GM12878 (cell line): ENCODE measurements around the gene PRKCE. TPM values are rescaled to one million over a fixed set of nuclear protein-coding genes. Genes with fewer than 3 reads are reported as not detected.

Experiments
- ATAC-seq: fragments of 200-7000 bp; cut with Tn5 transposase; 3 replicates; pipeline ENCODE4 v1.9.1; 2020; ENCODE audit warnings: mild to moderate bottlenecking, moderate library complexity
- BruUV-seq: library from RNA; stranded (reverse); fragments of 400-500 nt; replicated peaks from 2 replicates; lab custom pipeline; 2021; lab: Mats Ljungman, UMichigan
- CTCF ChIA-PET: fragments of 300-600 bp; sonication (Branson Sonifier 250); formaldehyde crosslinking; extraction: SDS; loops from one replicate; lab custom pipeline; 2021; ENCODE audit warnings: inconsistent platforms; lab: Yijun Ruan, JAX
- POLR2A ChIA-PET: fragments of 350-600 bp; formaldehyde crosslinking; extraction: SDS; loops from one replicate; lab custom pipeline; 2021; ENCODE audit warnings: inconsistent platforms; lab: Charles Lee
- RAD21 ChIA-PET: fragments of 300-600 bp; sonication (Branson Sonifier 250); formaldehyde crosslinking; loops from one replicate; lab custom pipeline; 2023; ENCODE audit warnings: antibody characterized with exemption; ENCODE audit not compliant: unreplicated experiment; lab: Charles Lee
- SMC1A ChIA-PET: fragments of 300-600 bp; sonication (Branson Sonifier 250); formaldehyde crosslinking; loops from one replicate; lab custom pipeline; 2023; ENCODE audit not compliant: unreplicated experiment, uncharacterized antibody; lab: Charles Lee
- DNase-seq: peaks from one replicate; pipeline ENCODE4 v3.0.0-alpha.2; 2011; ENCODE audit warnings: low read depth, low spot score
- FAIRE-seq: peaks from 3 replicates; lab custom pipeline; 2011; peaks lifted over from hg19 to GRCh38; lab: Jason Lieb, UNC
- H2AFZ ChIP-seq: 2 replicates; pipeline ENCODE4 v1.6.0; 2011; ENCODE audit warnings: low read depth, low read length, control low read depth; ENCODE audit not compliant: control insufficient read depth
- H3K27ac ChIP-seq: 2 replicates; pipeline ENCODE4 v1.5.1; 2011; ENCODE audit warnings: control low read depth; ENCODE audit not compliant: control insufficient read depth, insufficient read depth
- H3K27me3 ChIP-seq, 2 experiments: replicated peaks in 1 of 2; 2 replicates each; pipeline versions ENCODE4 v1.6.0 to v1.6.1; 2011; ENCODE audit warnings: low read length in 1 of 2; ENCODE audit not compliant: control insufficient read depth in 2 of 2, insufficient read depth in 2 of 2
- H3K36me3 ChIP-seq, 2 experiments: 2 replicates each; pipeline ENCODE4 v1.5.1; 2011; ENCODE audit warnings: low read length in 1 of 2; ENCODE audit not compliant: control insufficient read depth in 2 of 2, insufficient read depth in 2 of 2
- H3K4me1 ChIP-seq: 2 replicates; pipeline ENCODE4 v1.6.1; 2011; ENCODE audit warnings: mild to moderate bottlenecking, low read length, moderate library complexity, mixed read lengths; ENCODE audit not compliant: control insufficient read depth, insufficient read depth
- H3K4me2 ChIP-seq: 2 replicates; pipeline ENCODE4 v1.6.0; 2011; ENCODE audit warnings: control low read depth; ENCODE audit not compliant: control insufficient read depth, insufficient read depth
- H3K4me3 ChIP-seq: fragments of 200-600 bp; sonication (generic); 2 replicates; pipeline ENCODE4 v1.5.1; 2016
- H3K79me2 ChIP-seq: 2 replicates; pipeline ENCODE4 v1.6.0; 2011; ENCODE audit warnings: low read length; ENCODE audit not compliant: control insufficient read depth, insufficient read depth
- H3K9ac ChIP-seq: 2 replicates; pipeline ENCODE4 v1.8.0; 2011; ENCODE audit warnings: low read length, control low read depth, mixed read lengths; ENCODE audit not compliant: control insufficient read depth, insufficient read depth
- H3K9me3 ChIP-seq: replicated peaks from 3 replicates; pipeline ENCODE4 v1.5.1; 2011; ENCODE audit warnings: mild to moderate bottlenecking, low read length; ENCODE audit not compliant: control insufficient read depth, insufficient read depth
- H4K20me1 ChIP-seq: 2 replicates; pipeline ENCODE4 v1.6.0; 2011; ENCODE audit not compliant: control insufficient read depth, insufficient read depth
- E2F8 ChIP-seq: fragments of 450-650 bp; IDR thresholded peaks from 2 replicates; pipeline ENCODE4 v1.6.1; 2018; ENCODE audit warnings: mild to moderate bottlenecking, low read depth, moderate library complexity; ENCODE audit not compliant: partially characterized antibody
- WRNIP1 ChIP-seq: IDR thresholded peaks from 2 replicates; pipeline ENCODE4 v1.6.1; 2011; ENCODE audit warnings: low read depth, low read length, improper control_type of control experiment, borderline replicate concordance
- ZNF687 ChIP-seq: fragments of 450-650 bp; IDR thresholded peaks from 2 replicates; pipeline ENCODE4 v1.6.1; 2017; ENCODE audit warnings: mild to moderate bottlenecking, moderate library complexity
- WGBS: methylation state at CpG from one replicate; pipeline ENCODE4 v1.1.6; 2016; ENCODE audit warnings: low lambda C conversion rate; ENCODE audit not compliant: insufficient replicate concordance, insufficient coverage; ENCODE audit errors: missing lambda C conversion rate; 5-methylcytosine and 5-hydroxymethylcytosine counted together
- in situ Hi-C: fragments of 300-500 bp; cut with MboI; formaldehyde crosslinking; loops from 9 replicates; pipeline ENCODE4 v1.14.3; 2018; ENCODE audit warnings: mixed read lengths
- intact Hi-C: fragments of 100-400 bp; cut with micrococcal nuclease; formaldehyde crosslinking; loops from one replicate; pipeline ENCODE4 v1.14.2; 2022; ENCODE audit not compliant: unreplicated experiment
- polyA plus RNA-seq, 11 experiments: library from polyadenylated mRNA; depleted of rRNA in 4 of 11; unstranded in 6 of 11; stranded (reverse) in 5 of 11; fragments of >200 nt; fragmentation: Nextera tagmentation in 4 of 11; fragmentation: Illumina TruSeq in 1 of 11; extraction: Ambion mirVana in 4 of 11; extraction: Trizol in 1 of 11; gene quantifications; 1 replicate in 1 of 11; 2 replicates in 10 of 11; pipeline versions ENCODE4 v1.2.1 to v1.2.3, GENCODE V29; 2011 to 2016; ENCODE audit warnings: inconsistent platforms in 2 of 11, missing spikeins in 2 of 11, low read depth in 1 of 11
- total RNA-seq, 4 experiments: library from RNA; depleted of rRNA in 3 of 4; stranded (reverse); fragments of >200 nt in 3 of 4; fragmentation: Illumina TruSeq in 1 of 4; extraction: Trizol in 1 of 4; gene quantifications; 2 replicates each; pipeline versions ENCODE4 v1.2.1 to v1.2.3, GENCODE V29; 2013 to 2021

PRKCE gene
- total and polyA plus RNA-seq, 10 of the 15 experiments (the other 5 are each of a cell fraction or from before 2014, with no cell fraction given) = 2.6 to 28.2 (median 11.3) TPM

DNA sequence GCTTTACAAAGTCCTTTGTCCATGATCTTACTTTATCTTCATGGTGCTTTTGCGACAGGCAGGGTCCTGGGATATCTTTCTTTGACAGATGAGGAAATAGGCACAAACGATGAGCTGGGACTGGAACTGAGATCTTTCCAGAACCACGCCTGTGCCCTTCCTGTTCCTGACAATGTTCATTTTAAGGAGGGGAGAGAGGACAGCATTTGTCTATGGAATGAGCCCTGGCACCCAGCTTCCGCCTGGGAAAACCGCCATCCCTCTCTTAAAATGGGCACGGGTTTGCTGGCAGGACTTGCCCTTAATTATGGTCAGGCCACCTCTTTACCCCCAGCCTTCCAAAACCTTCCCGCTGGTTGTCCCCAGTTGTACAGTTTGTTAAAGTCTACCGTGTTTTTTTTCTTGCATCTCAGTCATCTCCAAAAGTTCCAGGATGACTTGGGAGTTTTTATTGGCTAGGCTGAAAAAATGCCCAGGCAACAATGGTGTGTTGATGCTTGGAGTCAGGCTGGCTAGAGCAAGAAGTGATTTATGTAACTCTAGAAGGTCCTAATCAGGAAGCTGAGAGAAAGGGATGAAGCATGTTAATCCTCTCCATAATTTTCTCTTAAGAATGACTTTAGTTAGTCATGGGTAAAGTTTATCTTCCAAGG is 380.8 kb downstream of the PRKCE start:
- H3K9ac ChIP-seq = no peak overlapping the region
- H3K4me3 ChIP-seq = no peak overlapping the region
- POLR2A ChIA-PET = no interaction called here
- no peaks in the 10 kb centered on the region for H3K36me3 ChIP-seq
- TF ChIP-seq ZNF687 = no peak
- TF ChIP-seq E2F8 = no peak
- no peak for TF ChIP-seq WRNIP1
- no peaks in the 10 kb centered on the region for H3K27me3 ChIP-seq
- no peak overlapping the region for H3K27ac ChIP-seq
- H3K4me1 ChIP-seq = no peaks in the 10 kb centered on the region
- 53% methylated on average over 8 of the region's 8 CpGs for WGBS
- H3K9me3 ChIP-seq = no peaks in the 10 kb centered on the region
- no TSS peak for BruUV-seq
- SMC1A ChIA-PET = no interaction called here
- RAD21 ChIA-PET = no interaction called here
- FAIRE-seq (no peak), ATAC-seq (no peak), DNase-seq (no peak)
- no peak overlapping the region for H3K4me2 ChIP-seq
- in situ Hi-C loops (no loop called here), intact Hi-C loops (no loop called here)
- CTCF ChIA-PET = no interaction called here
- H4K20me1 ChIP-seq = no peaks in the 10 kb centered on the region
- no peak overlapping the region for H2AFZ ChIP-seq
- no peaks in the 10 kb centered on the region for H3K79me2 ChIP-seq
